ENCODE data around the gene GPRIN1.

The GPRIN1 gene

GRCh38 chr5:176609724-176610434 is at the start of gene GPRIN1:
GPRIN1 (minus strand) TSS chr5:176610156; CDS start chr5:176599834, 10,322 bp downstream.
- no peak for DNase-seq (ENCODE audit: low read depth)

GRCh38 chr5:176659512-176659839 is 49.5 kb upstream of the GPRIN1 start:
- DNase-seq (ENCODE audit: low read depth): no peak

- DNase-seq (ENCODE audit: low read depth): no peak
These were observed 49.0 kb upstream of the GPRIN1 start for GRCh38 chr5:176658817-176659511.

- no peak for DNase-seq (ENCODE audit: low read depth)
These were observed 48.1 kb upstream of the GPRIN1 start for GRCh38 chr5:176658007-176658599.

GRCh38 chr5:176656467-176656990 is 46.6 kb upstream of the GPRIN1 start:
- no peak for DNase-seq (ENCODE audit: low read depth)

- DNase-seq (ENCODE audit: low read depth): no peak
These were observed 44.9 kb upstream of the GPRIN1 start for GRCh38 chr5:176654856-176655255.

GRCh38 chr5:176653401-176654385 is 43.7 kb upstream of the GPRIN1 start:
- no peak for DNase-seq (ENCODE audit: low read depth)

- DNase-seq (ENCODE audit: low read depth): no peak
These were observed 42.2 kb upstream of the GPRIN1 start for GRCh38 chr5:176652136-176652535.

- DNase-seq (ENCODE audit: low read depth): no peak
These were observed 41.6 kb upstream of the GPRIN1 start for GRCh38 chr5:176651472-176651980.

GRCh38 chr5:176650354-176650884 is 40.5 kb upstream of the GPRIN1 start:
- no peak for DNase-seq (ENCODE audit: low read depth)

- no peak for DNase-seq (ENCODE audit: low read depth)
These were observed 38.7 kb upstream of the GPRIN1 start for GRCh38 chr5:176648474-176649194.

- DNase-seq (ENCODE audit: low read depth): no peak
These were observed 38.0 kb upstream of the GPRIN1 start for GRCh38 chr5:176647843-176648473.

- DNase-seq (ENCODE audit: low read depth): peak; percentile 96
These were observed 37.3 kb upstream of the GPRIN1 start, which contains the start of gene TSPAN17 for GRCh38 chr5:176647030-176647842. TSPAN17 (plus strand) TSS chr5:176647484; CDS start chr5:176647616, 132 bp downstream.

- DNase-seq (ENCODE audit: low read depth): no peak
These were observed 36.7 kb upstream of the GPRIN1 start for GRCh38 chr5:176646707-176647029.

- DNase-seq (ENCODE audit: low read depth): no peak
These were observed 36.2 kb upstream of the GPRIN1 start for GRCh38 chr5:176646049-176646706.

GRCh38 chr5:176644878-176645670 is 35.1 kb upstream of the GPRIN1 start:
- no peak for DNase-seq (ENCODE audit: low read depth)

- no peak for DNase-seq (ENCODE audit: low read depth)
These were observed 34.3 kb upstream of the GPRIN1 start for GRCh38 chr5:176644294-176644693.

Measured in HS-5 (cell line).